ENCODE data around the gene SNORC. TPM values are rescaled to one million over a fixed set of nuclear protein-coding genes. Genes with fewer than 3 reads are reported as not detected.

The SNORC gene
- polyA plus RNA-seq, 1 of the 3 experiments (the other 2 are of a cell fraction), result 1.2 TPM

DNA sequence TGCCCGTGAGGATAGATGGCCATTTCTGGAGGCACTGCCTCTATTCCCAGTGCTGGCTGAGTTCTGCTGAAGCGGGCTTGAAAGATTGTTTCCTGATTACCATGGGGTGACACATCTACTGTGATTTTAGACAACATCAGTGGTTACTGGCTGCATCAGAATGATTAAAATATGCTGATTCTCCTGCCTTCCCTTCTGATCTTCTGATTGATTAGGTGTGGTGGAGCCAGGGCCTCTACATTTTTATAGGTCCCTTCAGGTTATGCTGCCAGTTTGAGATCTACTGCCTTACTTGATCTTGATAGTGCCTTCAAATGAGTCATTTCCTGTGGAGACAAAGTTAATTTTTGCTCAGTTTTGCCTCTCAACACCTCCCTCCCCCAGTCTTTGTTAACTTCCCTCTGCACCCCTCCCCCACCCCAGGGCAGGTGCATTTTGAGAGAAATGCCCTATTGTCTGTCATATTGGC is 31.6 kb upstream of the SNORC start:
- no peak for DNase-seq
- CTCF ChIA-PET, result no interaction called here
- Histone ChIP-seq H2AFZ (ENCODE audit: low read depth) (no peak overlapping the region), H3K4me3 (ENCODE audit: low read depth in 2 of 2, low read length in 1 of 2) (no peak overlapping the region), H3K9ac (no peak overlapping the region), H3F3A (replicated peaks; ENCODE audit: insufficient read depth) (no peaks in the 10 kb centered on the region), H3K36me3 (replicated peaks in 1 of 2; ENCODE audit: control insufficient read depth in 1 of 2, insufficient read depth in 2 of 2, low read length in 1 of 2) (peaks cover 43 to 48% of the 10 kb centered on the region in 2 experiments), H3K4me1 (ENCODE audit: control insufficient read depth in 1 of 2, insufficient read depth in 2 of 2, low read depth in 1 of 2, low read length in 1 of 2) (peaks cover 3 to 13% of the 10 kb centered on the region in 2 experiments; a peak in 2 of 4 replicates), H3K27ac (ENCODE audit: low read depth in 2 of 2, low read length in 1 of 2) (peak overlapping the region in 1 of 2 experiments; percentile 3; a peak in 1 of 4 replicates), H3K27me3 (ENCODE audit: insufficient read depth) (no peaks in the 10 kb centered on the region), H3K79me2 (ENCODE audit: insufficient read depth) (peaks cover 5% of the 10 kb centered on the region; the same call in 1 of the 2 replicates), H3K4me2 (peak overlapping the region; percentile 56), H3K9me2 (no peaks in the 10 kb centered on the region), H4K20me1 (ENCODE audit: insufficient read depth) (peaks cover 8% of the 10 kb centered on the region), H3K9me3 (no peaks in the 10 kb centered on the region)
- WGBS (ENCODE audit: low lambda C conversion rate), result 40% methylated on average over 2 of the region's 2 CpGs
- POLR2A ChIA-PET, result interaction anchor here (0.6 kb wide), 1 partner anchor 204 kb away, joined by 3 read pairs; no protein-coding TSS in a partner anchor
- TF ChIP-seq TCF12 (IDR thresholded peaks at IDR 0.05) (0 out of 2 replicates have a peak, but pooled peaks have one; percentile 6), RAD21 (IDR thresholded peaks at IDR 0.05; ENCODE audit: low read length) (no peak)

DNA sequence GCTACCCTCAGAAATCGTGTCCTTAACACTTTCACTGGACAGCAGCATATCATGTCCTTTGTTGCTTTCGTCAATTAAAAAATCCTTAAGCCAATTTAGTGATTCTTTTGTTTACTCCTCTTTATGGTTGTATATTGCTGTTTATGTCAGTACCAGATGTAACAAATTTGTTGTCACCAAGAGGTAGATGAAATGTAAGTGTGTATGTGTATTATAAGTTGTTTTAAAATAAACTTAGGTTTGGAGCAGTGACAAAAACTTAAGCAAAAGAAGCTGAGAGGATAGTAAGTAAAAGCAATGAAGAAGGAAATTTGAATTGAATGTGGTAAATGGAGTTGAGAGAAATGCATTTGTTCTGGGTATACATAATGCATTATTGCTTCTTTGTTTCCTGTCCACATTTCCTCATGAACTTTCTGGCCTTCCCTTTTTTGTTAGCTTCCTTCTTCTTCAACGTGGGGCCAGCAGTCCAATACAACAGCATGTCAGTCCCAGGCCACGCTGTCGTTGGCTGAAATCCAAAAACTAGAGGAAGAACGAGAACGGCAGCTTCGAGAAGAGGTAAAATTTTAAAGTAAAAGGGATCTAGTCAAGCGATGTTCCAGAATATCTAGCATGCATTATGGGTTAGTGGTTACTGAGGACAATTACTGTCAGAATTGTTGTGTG is 30.5 kb upstream of the SNORC start:
- 95% methylated on average over 9 of the region's 9 CpGs for WGBS (ENCODE audit: low lambda C conversion rate)
- no peak overlapping the region for H3K4me2 ChIP-seq
- no peak overlapping the region for H3K4me3 ChIP-seq (ENCODE audit: low read depth in 2 of 2, low read length in 1 of 2)
- no peaks in the 10 kb centered on the region for H3K9me3 ChIP-seq
- H3K9ac ChIP-seq, result no peak overlapping the region
- no peak overlapping the region for H2AFZ ChIP-seq (ENCODE audit: low read depth)
- H3K27ac ChIP-seq (ENCODE audit: low read depth in 2 of 2, low read length in 1 of 2), result no peak overlapping the region
- peaks cover 0 to 13% of the 10 kb centered on the region in 2 experiments; a peak in 2 of 4 replicates for H3K4me1 ChIP-seq (ENCODE audit: control insufficient read depth in 1 of 2, insufficient read depth in 2 of 2, low read depth in 1 of 2, low read length in 1 of 2)
- peaks cover 8% of the 10 kb centered on the region for H4K20me1 ChIP-seq (ENCODE audit: insufficient read depth)
- H3K36me3 ChIP-seq (replicated peaks in 1 of 2; ENCODE audit: control insufficient read depth in 1 of 2, insufficient read depth in 2 of 2, low read length in 1 of 2), result peaks cover 44 to 47% of the 10 kb centered on the region in 2 experiments
- ChIA-PET CTCF (interaction anchor here (0.7 kb wide), 1 partner anchor 233 kb away, joined by 3 read pairs; no protein-coding TSS in a partner anchor), POLR2A (no interaction called here)
- H3K9me2 ChIP-seq, result no peaks in the 10 kb centered on the region
- DNase-seq, result no peak
- H3F3A ChIP-seq (replicated peaks; ENCODE audit: insufficient read depth), result no peaks in the 10 kb centered on the region
- TF ChIP-seq POLR2AphosphoS5 (IDR thresholded peaks at IDR 0.05; ENCODE audit: low read depth, low read length), result no peak
- TF ChIP-seq ELF1 (IDR thresholded peaks at IDR 0.05), result no peak
- TF ChIP-seq SIN3A (IDR thresholded peaks at IDR 0.05; ENCODE audit: borderline replicate concordance, low read depth, low read length), result no peak
- TF ChIP-seq RXRA (IDR thresholded peaks at IDR 0.05; ENCODE audit: borderline replicate concordance, low read depth), result no peak
- no peak for TF ChIP-seq NRF1 (IDR thresholded peaks at IDR 0.05; ENCODE audit: low read depth, low read length)
- no peak for TF ChIP-seq TCF12 (IDR thresholded peaks at IDR 0.05)
- TF ChIP-seq, protein P1, sequence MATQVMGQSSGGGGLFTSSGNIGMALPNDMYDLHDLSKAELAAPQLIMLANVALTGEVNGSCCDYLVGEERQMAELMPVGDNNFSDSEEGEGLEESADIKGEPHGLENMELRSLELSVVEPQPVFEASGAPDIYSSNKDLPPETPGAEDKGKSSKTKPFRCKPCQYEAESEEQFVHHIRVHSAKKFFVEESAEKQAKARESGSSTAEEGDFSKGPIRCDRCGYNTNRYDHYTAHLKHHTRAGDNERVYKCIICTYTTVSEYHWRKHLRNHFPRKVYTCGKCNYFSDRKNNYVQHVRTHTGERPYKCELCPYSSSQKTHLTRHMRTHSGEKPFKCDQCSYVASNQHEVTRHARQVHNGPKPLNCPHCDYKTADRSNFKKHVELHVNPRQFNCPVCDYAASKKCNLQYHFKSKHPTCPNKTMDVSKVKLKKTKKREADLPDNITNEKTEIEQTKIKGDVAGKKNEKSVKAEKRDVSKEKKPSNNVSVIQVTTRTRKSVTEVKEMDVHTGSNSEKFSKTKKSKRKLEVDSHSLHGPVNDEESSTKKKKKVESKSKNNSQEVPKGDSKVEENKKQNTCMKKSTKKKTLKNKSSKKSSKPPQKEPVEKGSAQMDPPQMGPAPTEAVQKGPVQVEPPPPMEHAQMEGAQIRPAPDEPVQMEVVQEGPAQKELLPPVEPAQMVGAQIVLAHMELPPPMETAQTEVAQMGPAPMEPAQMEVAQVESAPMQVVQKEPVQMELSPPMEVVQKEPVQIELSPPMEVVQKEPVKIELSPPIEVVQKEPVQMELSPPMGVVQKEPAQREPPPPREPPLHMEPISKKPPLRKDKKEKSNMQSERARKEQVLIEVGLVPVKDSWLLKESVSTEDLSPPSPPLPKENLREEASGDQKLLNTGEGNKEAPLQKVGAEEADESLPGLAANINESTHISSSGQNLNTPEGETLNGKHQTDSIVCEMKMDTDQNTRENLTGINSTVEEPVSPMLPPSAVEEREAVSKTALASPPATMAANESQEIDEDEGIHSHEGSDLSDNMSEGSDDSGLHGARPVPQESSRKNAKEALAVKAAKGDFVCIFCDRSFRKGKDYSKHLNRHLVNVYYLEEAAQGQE (IDR thresholded peaks at IDR 0.05; ENCODE audit: low read depth, low read length), result no peak
- TF ChIP-seq SMC3 (IDR thresholded peaks at IDR 0.05; ENCODE audit: low read depth, low read length), result no peak
- TF ChIP-seq GABPA (IDR thresholded peaks at IDR 0.05; ENCODE audit: low read depth), result no peak
- TF ChIP-seq, protein P2, sequence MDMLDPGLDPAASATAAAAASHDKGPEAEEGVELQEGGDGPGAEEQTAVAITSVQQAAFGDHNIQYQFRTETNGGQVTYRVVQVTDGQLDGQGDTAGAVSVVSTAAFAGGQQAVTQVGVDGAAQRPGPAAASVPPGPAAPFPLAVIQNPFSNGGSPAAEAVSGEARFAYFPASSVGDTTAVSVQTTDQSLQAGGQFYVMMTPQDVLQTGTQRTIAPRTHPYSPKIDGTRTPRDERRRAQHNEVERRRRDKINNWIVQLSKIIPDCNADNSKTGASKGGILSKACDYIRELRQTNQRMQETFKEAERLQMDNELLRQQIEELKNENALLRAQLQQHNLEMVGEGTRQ (IDR thresholded peaks at IDR 0.05; ENCODE audit: borderline replicate concordance, low read depth, low read length), result no peak
- no peak for TF ChIP-seq FOXJ3 (CRISPR knock-in tag; IDR thresholded peaks at IDR 0.05)
- TF ChIP-seq TEAD4 (IDR thresholded peaks at IDR 0.05; ENCODE audit: borderline replicate concordance, insufficient read depth), result no peak
- TF ChIP-seq, protein P3, sequence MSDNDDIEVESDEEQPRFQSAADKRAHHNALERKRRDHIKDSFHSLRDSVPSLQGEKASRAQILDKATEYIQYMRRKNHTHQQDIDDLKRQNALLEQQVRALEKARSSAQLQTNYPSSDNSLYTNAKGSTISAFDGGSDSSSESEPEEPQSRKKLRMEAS (IDR thresholded peaks at IDR 0.05; ENCODE audit: low read depth), result no peak
- TF ChIP-seq RCOR1 (IDR thresholded peaks at IDR 0.05; ENCODE audit: low read length), result no peak
- no peak for TF ChIP-seq YY1 (IDR thresholded peaks at IDR 0.05; ENCODE audit: low read depth)
- no peak for TF ChIP-seq MEF2A (IDR thresholded peaks at IDR 0.05; ENCODE audit: borderline replicate concordance, low read depth)
- no peak for TF ChIP-seq EZH2phosphoT487 (IDR thresholded peaks at IDR 0.05; ENCODE audit: borderline replicate concordance, low read depth)
- TF ChIP-seq GATA2 (CRISPR knock-in tag; IDR thresholded peaks at IDR 0.05), result no peak
- TF ChIP-seq, protein P4, sequence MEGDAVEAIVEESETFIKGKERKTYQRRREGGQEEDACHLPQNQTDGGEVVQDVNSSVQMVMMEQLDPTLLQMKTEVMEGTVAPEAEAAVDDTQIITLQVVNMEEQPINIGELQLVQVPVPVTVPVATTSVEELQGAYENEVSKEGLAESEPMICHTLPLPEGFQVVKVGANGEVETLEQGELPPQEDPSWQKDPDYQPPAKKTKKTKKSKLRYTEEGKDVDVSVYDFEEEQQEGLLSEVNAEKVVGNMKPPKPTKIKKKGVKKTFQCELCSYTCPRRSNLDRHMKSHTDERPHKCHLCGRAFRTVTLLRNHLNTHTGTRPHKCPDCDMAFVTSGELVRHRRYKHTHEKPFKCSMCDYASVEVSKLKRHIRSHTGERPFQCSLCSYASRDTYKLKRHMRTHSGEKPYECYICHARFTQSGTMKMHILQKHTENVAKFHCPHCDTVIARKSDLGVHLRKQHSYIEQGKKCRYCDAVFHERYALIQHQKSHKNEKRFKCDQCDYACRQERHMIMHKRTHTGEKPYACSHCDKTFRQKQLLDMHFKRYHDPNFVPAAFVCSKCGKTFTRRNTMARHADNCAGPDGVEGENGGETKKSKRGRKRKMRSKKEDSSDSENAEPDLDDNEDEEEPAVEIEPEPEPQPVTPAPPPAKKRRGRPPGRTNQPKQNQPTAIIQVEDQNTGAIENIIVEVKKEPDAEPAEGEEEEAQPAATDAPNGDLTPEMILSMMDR (IDR thresholded peaks at IDR 0.05), result no peak
- no peak for TF ChIP-seq RFX5 (IDR thresholded peaks at IDR 0.05; ENCODE audit: low read length)
- no peaks in the 10 kb centered on the region for H3K27me3 ChIP-seq (ENCODE audit: insufficient read depth)
- peaks cover 5% of the 10 kb centered on the region; the same call in 1 of the 2 replicates for H3K79me2 ChIP-seq (ENCODE audit: insufficient read depth)
